Mononuclear cell (primary cell): ENCODE results near the gene MSANTD2. TPM values are rescaled to one million over a fixed set of nuclear protein-coding genes. Genes with fewer than 3 reads are reported as not detected.
A peak's percentile ranks its signal among the peaks of the same experiment; 100 is the strongest.

Experiments used
- H3K27me3 ChIP-seq: 2 replicates; pipeline ENCODE4 v1.6.0; 2011; ENCODE audit warnings: low read length, control low read depth; ENCODE audit not compliant: insufficient read depth
- H3K4me1 ChIP-seq: 2 replicates; pipeline ENCODE4 v1.5.1; 2011; ENCODE audit warnings: mild to moderate bottlenecking, low read length, control low read depth; ENCODE audit not compliant: insufficient read depth
- H3K4me3 ChIP-seq: 2 replicates; pipeline ENCODE4 v1.5.1; 2011; ENCODE audit warnings: mild to moderate bottlenecking, low read length, moderate library complexity
- H3K9me3 ChIP-seq: 2 replicates; pipeline ENCODE4 v1.5.1; 2011; ENCODE audit warnings: low read depth, mild to moderate bottlenecking, control low read depth, low read length
- total RNA-seq: library from RNA; depleted of rRNA; stranded (reverse); fragments of >200 nt; gene quantifications from one replicate; pipeline ENCODE4 v1.2.3, GENCODE V29; 2012

MSANTD2 gene
- total RNA-seq, result 3.6 TPM

- Histone ChIP-seq H3K4me1 (peaks cover 17% of the 10 kb centered on the region), H3K9me3 (no peaks in the 10 kb centered on the region), H3K4me3 (peak within 1 kb of the TSS; percentile 78)
Measured at GRCh38 chr11:124800226-124800929, at the start of gene MSANTD2. MSANTD2 (minus strand) TSS chr11:124800406; CDS start chr11:124800380, 26 bp downstream.

GRCh38 chr11:124846070-124846673 is 46.0 kb upstream of the MSANTD2 start:
- no peak overlapping the region for H3K4me3 ChIP-seq
- peaks cover 99% of the 10 kb centered on the region for H3K27me3 ChIP-seq
- no peaks in the 10 kb centered on the region for H3K4me1 ChIP-seq
- H3K9me3 ChIP-seq, result no peaks in the 10 kb centered on the region

More at GRCh38 chr11:124800226-124800929, at the start of gene MSANTD2:
- H3K27me3 ChIP-seq, result peaks cover 3% of the 10 kb centered on the region

- Histone ChIP-seq H3K27me3 (peaks cover 99% of the 10 kb centered on the region), H3K4me3 (no peak overlapping the region), H3K9me3 (no peaks in the 10 kb centered on the region), H3K4me1 (peaks cover 6% of the 10 kb centered on the region)
Measured at GRCh38 chr11:124844664-124845079, 44.5 kb upstream of the MSANTD2 start.

GRCh38 chr11:124843616-124843910 is 43.4 kb upstream of the MSANTD2 start:
- Histone ChIP-seq H3K4me1 (peaks cover 13% of the 10 kb centered on the region), H3K4me3 (no peak overlapping the region), H3K9me3 (no peaks in the 10 kb centered on the region), H3K27me3 (peaks cover 99% of the 10 kb centered on the region)

- H3K4me1 ChIP-seq, result peaks cover 13% of the 10 kb centered on the region
- no peak overlapping the region for H3K4me3 ChIP-seq
- peaks cover 99% of the 10 kb centered on the region for H3K27me3 ChIP-seq
- H3K9me3 ChIP-seq, result no peaks in the 10 kb centered on the region
Measured at GRCh38 chr11:124842305-124842704, 42.1 kb upstream of the MSANTD2 start.

GRCh38 chr11:124841840-124842239 is 41.6 kb upstream of the MSANTD2 start:
- Histone ChIP-seq H3K27me3 (peaks cover 97% of the 10 kb centered on the region), H3K4me1 (peaks cover 14% of the 10 kb centered on the region), H3K4me3 (no peak overlapping the region), H3K9me3 (no peaks in the 10 kb centered on the region)

- Histone ChIP-seq H3K9me3 (no peaks in the 10 kb centered on the region), H3K4me3 (no peak overlapping the region), H3K4me1 (peaks cover 20% of the 10 kb centered on the region), H3K27me3 (peaks cover 93% of the 10 kb centered on the region)
Measured at GRCh38 chr11:124841201-124841600, 41.0 kb upstream of the MSANTD2 start.

GRCh38 chr11:124840666-124841065 is 40.5 kb upstream of the MSANTD2 start:
- peaks cover 93% of the 10 kb centered on the region for H3K27me3 ChIP-seq
- no peak overlapping the region for H3K4me3 ChIP-seq
- peaks cover 21% of the 10 kb centered on the region for H3K4me1 ChIP-seq
- no peaks in the 10 kb centered on the region for H3K9me3 ChIP-seq

GRCh38 chr11:124839972-124840621 is 39.9 kb upstream of the MSANTD2 start:
- Histone ChIP-seq H3K4me3 (no peak overlapping the region), H3K27me3 (peaks cover 89% of the 10 kb centered on the region), H3K9me3 (no peaks in the 10 kb centered on the region)

GRCh38 chr11:124839128-124839971 is 39.1 kb upstream of the MSANTD2 start:
- no peaks in the 10 kb centered on the region for H3K9me3 ChIP-seq
- H3K4me3 ChIP-seq, result no peak overlapping the region
- peaks cover 84% of the 10 kb centered on the region for H3K27me3 ChIP-seq

More at GRCh38 chr11:124839972-124840621, 39.9 kb upstream of the MSANTD2 start:
- H3K4me1 ChIP-seq, result peaks cover 21% of the 10 kb centered on the region

GRCh38 chr11:124838805-124839127 is 38.6 kb upstream of the MSANTD2 start:
- Histone ChIP-seq H3K27me3 (peaks cover 78% of the 10 kb centered on the region), H3K9me3 (no peaks in the 10 kb centered on the region), H3K4me1 (peaks cover 21% of the 10 kb centered on the region), H3K4me3 (no peak overlapping the region)

More at GRCh38 chr11:124839128-124839971, 39.1 kb upstream of the MSANTD2 start:
- peaks cover 21% of the 10 kb centered on the region for H3K4me1 ChIP-seq

- Histone ChIP-seq H3K4me1 (peaks cover 21% of the 10 kb centered on the region), H3K9me3 (no peaks in the 10 kb centered on the region), H3K27me3 (peaks cover 68% of the 10 kb centered on the region), H3K4me3 (no peak overlapping the region)
Measured at GRCh38 chr11:124837491-124837856, 37.3 kb upstream of the MSANTD2 start.

- H3K27me3 ChIP-seq, result peaks cover 52% of the 10 kb centered on the region
- H3K4me3 ChIP-seq, result no peak overlapping the region
- H3K9me3 ChIP-seq, result no peaks in the 10 kb centered on the region
- H3K4me1 ChIP-seq, result peaks cover 21% of the 10 kb centered on the region
Measured at GRCh38 chr11:124835918-124836317, 35.7 kb upstream of the MSANTD2 start.

GRCh38 chr11:124834526-124835180 is 34.4 kb upstream of the MSANTD2 start:
- H3K27me3 ChIP-seq, result peaks cover 39% of the 10 kb centered on the region
- peaks cover 15% of the 10 kb centered on the region for H3K4me1 ChIP-seq
- H3K9me3 ChIP-seq, result no peaks in the 10 kb centered on the region
- no peak overlapping the region for H3K4me3 ChIP-seq
